ENCODE measurements around the gene NFIX. TPM values are rescaled to one million over a fixed set of nuclear protein-coding genes. Genes with fewer than 3 reads are reported as not detected.

Gene NFIX
- total and polyA plus RNA-seq, 2 experiments from 2014 or later = 0.06 to 0.14 TPM

GRCh38 chr19:13006431-13007281 is 11.4 kb downstream of the NFIX start:
- H3K27me3 Mint-ChIP-seq (ENCODE audit: insufficient read depth, low read depth, poor library complexity) = peaks cover 77% of the 10 kb centered on the region
- Histone ChIP-seq H3F3A (replicated peaks; ENCODE audit: low read depth) (0 out of 2 replicates have a peak, but pooled peaks cover 3% of the 10 kb centered on the region), H4K20me1 (replicated peaks; ENCODE audit: insufficient read depth) (no peaks in the 10 kb centered on the region; the same call in 1 of the 2 replicates), H3K4me3 (no peak overlapping the region), H3K79me2 (replicated peaks; ENCODE audit: insufficient read depth) (no peaks in the 10 kb centered on the region), H3K4me2 (no peak overlapping the region), H3K27ac (ENCODE audit: low read depth) (no peak overlapping the region), H3K36me3 (ENCODE audit: insufficient read depth) (no peaks in the 10 kb centered on the region), H3K9me2 (ENCODE audit: insufficient read depth) (no peaks in the 10 kb centered on the region), H3K4me1 (ENCODE audit: insufficient read depth) (peaks cover 20% of the 10 kb centered on the region; the same call in 1 of the 2 replicates), H3K27me3 (ENCODE audit: insufficient read depth) (peaks cover 93% of the 10 kb centered on the region), H2AFZ (no peak overlapping the region)
- no peak overlapping the region for H3K27ac Mint-ChIP-seq
- H3K9me3 Mint-ChIP-seq = peaks cover 3% of the 10 kb centered on the region; the same call in 2 of the 3 replicates
- ATAC-seq (no peak), DNase-seq (ENCODE audit: low spot score) (no peak)
- no peak overlapping the region for H3K4me3 Mint-ChIP-seq
- peaks cover 16% of the 10 kb centered on the region for H3K4me1 Mint-ChIP-seq
- TF ChIP-seq JUNB (IDR thresholded peaks at IDR 0.05; ENCODE audit: unreplicated experiment) (no peak), ZNF331 (CRISPR knock-in tag; IDR thresholded peaks at IDR 0.05; ENCODE audit: low read depth) (no peak), EZH2 (IDR thresholded peaks at IDR 0.05; ENCODE audit: low read depth, unreplicated experiment) (peak; percentile 47)
- H3K36me3 Mint-ChIP-seq (ENCODE audit: low read depth) = no peaks in the 10 kb centered on the region; the same call in 2 of the 3 replicates

DNA sequence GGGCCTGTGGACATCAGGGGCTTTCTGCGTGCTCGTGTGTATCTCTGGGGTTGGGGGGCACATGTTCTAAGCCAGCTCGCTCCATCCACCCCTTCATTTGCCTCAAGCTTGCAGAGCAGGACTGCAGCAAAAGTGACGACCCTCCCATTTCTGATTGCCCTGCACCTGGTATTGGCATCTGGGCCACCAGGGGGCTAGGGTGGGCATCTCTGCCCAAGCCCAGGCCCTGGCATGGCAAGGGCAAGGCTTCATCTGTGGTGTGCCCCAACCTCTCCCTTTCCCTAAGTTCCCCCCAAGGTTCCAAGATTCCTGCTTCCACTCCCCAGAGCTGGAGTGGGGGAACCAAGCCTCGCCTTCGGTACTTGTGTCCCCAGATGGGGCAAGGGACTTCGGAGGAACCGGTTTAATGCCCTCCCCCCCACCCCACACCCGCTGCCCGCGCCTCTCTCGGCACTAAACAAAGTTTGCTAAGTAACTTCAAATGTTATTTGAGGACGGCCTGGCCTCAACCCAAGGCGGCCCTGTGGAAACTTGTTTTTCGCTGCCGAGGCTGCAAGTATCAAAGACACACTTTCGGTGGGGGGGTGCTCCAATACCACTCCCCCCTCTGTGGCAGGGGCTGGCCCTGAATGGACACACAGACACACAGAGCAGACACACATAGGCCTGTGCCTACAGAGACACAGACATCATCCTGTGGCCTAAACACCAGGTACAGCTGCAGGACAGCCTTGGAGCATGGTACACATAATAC is 12.2 kb downstream of the NFIX start:
- Mint-ChIP-seq H3K4me3 (no peak overlapping the region), H3K36me3 (ENCODE audit: low read depth) (no peaks in the 10 kb centered on the region; the same call in 2 of the 3 replicates), H3K27me3 (ENCODE audit: insufficient read depth, low read depth, poor library complexity) (peaks cover 83% of the 10 kb centered on the region), H3K9me3 (peaks cover 9% of the 10 kb centered on the region; the same call in 2 of the 3 replicates), H3K4me1 (peaks cover 17% of the 10 kb centered on the region), H3K27ac (no peak overlapping the region)
- Histone ChIP-seq H3K27ac (ENCODE audit: low read depth) (no peak overlapping the region), H3K79me2 (replicated peaks; ENCODE audit: insufficient read depth) (no peaks in the 10 kb centered on the region), H3K9me2 (ENCODE audit: insufficient read depth) (no peaks in the 10 kb centered on the region), H3K27me3 (ENCODE audit: insufficient read depth) (peaks cover 99% of the 10 kb centered on the region), H3K4me1 (ENCODE audit: insufficient read depth) (peaks cover 22% of the 10 kb centered on the region; the same call in 1 of the 2 replicates), H3K36me3 (ENCODE audit: insufficient read depth) (no peaks in the 10 kb centered on the region), H3K4me2 (no peak overlapping the region), H3K4me3 (no peak overlapping the region), H2AFZ (no peak overlapping the region), H4K20me1 (replicated peaks; ENCODE audit: insufficient read depth) (no peaks in the 10 kb centered on the region; the same call in 1 of the 2 replicates), H3F3A (replicated peaks; ENCODE audit: low read depth) (peaks cover 4% of the 10 kb centered on the region; the same call in 1 of the 2 replicates)
- TF ChIP-seq CTCF (conservative IDR thresholded peaks at IDR 0.05; ENCODE audit: low read depth in 2 of 2) (0 out of 4 replicates have a peak, but pooled peaks of 1 of the 2 experiments have one; percentile 1), ZNF462 (CRISPR knock-in tag; IDR thresholded peaks at IDR 0.05) (no peak)
- DNase-seq (ENCODE audit: low spot score) = no peak
- ATAC-seq = no peak

All from GM23338 (cell line).